Ramos (cell line): ENCODE results near the gene DENND10.
"Not testable (repeated sequence)": the region's sequence is repeated elsewhere in the genome, so short reads cannot be mapped to it uniquely, and the experiment has no call there.

ENCODE experiments used
- in situ Hi-C: fragments of 300-500 bp; cut with MboI; formaldehyde crosslinking; loops from one replicate; pipeline ENCODE4 v1.14.3; 2022; ENCODE audit warnings: low sequenced_read_pairs; ENCODE audit not compliant: unreplicated experiment

The DENND10 gene

DNA sequence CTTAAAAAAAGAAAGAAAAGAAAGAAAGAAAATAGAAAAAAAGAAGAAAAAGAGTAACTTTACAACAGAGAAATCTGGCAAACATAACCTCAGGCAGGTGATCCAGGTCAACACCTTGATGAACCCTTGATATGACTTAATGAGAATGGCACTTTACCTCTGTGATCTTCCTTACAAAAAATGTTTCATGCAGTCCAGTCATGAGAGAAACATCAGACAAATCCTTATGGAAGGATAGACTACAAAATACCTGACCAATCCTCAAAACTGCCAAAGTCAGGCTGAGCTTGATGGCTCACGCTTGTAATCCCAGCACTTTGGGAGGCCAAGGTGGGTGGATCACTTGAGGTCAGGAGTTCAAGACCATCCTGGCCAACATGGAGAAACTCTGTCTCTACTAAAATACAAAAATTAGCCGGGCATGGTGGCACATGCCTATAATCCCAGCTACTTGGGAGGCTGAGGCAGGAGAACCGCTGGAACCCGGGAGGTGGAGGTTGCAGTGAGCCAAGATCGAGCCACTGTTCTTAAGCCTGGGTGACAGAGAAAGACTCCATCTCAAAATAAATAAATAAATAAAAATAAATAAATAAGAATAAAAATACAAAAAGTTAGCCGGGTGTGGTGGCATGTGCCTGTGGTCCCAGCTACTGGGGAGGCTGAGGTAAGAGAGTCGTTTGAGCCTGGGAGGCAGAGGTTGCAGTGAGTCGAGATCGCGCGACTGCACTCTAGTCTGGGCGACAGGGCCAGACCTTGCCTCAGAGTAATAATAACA is 7.1 kb upstream of the DENND10 start:
- in situ Hi-C loops, result not testable (repeated sequence)

- in situ Hi-C loops, result no loop called here
Observed at GRCh38 chr10:119098576-119098975, 5.3 kb upstream of the DENND10 start.

GRCh38 chr10:119100434-119101238 is 3.3 kb upstream of the DENND10 start:
- in situ Hi-C loops, result no loop called here

- in situ Hi-C loops, result no loop called here
Observed at GRCh38 chr10:119101366-119102098, 2.4 kb upstream of the DENND10 start.

DNA sequence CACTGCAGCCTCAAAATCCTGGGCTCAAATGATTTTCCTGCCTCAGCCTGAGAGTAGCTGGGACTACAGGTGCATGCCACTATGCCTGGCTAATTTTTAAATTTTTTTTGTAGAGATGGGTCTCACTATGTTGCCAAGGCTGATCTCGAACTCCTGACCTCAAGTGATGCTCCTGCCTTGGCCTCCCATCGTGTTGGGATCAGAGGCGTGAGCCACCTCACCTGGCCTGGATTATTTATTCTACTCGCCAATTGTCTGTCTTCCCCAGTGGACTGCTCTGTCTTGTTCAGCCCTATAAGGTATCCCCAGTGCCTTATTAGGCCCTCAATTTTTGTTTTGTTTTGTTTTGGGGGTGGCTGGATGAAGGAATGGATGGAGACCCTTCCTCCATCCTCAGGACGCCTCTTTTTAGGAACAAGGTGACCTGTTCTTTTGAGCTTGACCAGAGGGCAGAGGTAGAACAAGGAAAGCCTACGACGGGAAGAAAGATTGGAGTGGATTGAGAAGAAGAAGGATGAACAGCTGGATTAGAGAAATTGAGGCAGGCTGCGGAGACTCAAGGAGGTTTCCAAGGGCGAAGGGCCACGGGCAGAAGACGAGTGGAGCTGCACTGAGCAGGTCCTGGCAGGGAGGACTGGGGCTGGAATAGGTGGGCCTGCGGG is 541 bp upstream of the DENND10 start:
- in situ Hi-C loops, result no loop called here

DNA sequence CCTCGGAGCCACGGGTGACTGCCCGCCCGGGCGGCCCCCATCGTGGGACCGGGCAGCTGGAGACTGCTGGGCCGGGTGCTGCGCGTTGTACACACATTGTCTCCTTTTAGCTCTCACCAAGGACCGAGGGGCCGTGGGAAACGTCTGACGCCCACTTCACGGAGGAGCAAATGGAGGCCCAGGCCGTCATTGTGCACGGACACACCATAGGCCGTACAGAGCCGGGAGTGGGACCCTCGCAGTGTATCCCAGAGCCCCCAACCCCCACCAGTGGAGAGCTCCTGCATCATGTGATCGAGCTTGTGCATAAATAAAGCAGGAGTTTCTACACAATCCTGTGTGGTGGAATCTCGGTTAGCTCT is 722 bp downstream of the DENND10 start:
- in situ Hi-C loops, result no loop called here

DNA sequence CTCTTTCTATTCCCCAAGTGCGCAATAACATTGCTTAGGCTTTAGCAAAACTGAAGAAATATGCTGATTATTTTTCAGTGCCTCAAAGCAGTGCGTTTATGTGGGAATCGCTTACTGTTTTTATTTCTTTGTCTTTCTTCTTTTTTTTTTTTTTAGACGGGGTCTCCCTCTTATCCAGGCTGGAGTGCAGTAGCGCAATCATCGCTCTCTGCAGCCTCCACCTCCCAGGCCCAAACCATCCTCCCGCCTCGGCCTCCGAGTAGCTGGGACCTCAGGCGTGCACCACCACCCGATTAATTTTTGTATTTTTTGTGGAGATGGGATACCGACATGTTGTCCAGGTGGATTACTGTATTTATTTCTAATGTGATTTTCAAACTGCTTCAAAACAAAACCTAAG is 1.2 kb downstream of the DENND10 start:
- in situ Hi-C loops, result no loop called here

- in situ Hi-C loops, result not testable (repeated sequence)
Observed at GRCh38 chr10:119105899-119106298, 2.0 kb downstream of the DENND10 start.

GRCh38 chr10:119107106-119107505 is 3.2 kb downstream of the DENND10 start:
- in situ Hi-C loops, result not testable (repeated sequence)

GRCh38 chr10:119107771-119108170 is 3.9 kb downstream of the DENND10 start:
- in situ Hi-C loops, result not testable (repeated sequence)

DNA sequence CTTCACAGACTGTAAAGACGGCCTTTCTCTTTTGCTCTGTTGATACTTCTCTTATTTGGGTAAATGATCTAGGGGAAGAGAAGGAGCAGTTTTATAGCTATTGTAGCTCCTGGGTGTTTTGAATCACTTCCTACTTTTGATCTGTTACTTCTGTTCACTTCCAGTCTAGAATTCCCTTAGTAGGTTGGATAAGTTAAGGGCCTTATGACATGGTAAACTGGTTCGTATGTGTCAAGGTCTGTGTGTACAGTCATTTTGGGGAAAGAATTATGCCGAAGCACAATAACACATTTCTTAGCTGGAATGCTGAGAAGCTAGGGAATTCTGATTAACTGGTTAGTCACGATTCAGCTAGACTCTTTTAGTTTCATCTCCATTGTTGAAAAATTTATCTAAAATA is 8.1 kb downstream of the DENND10 start:
- in situ Hi-C loops, result no loop called here

DNA sequence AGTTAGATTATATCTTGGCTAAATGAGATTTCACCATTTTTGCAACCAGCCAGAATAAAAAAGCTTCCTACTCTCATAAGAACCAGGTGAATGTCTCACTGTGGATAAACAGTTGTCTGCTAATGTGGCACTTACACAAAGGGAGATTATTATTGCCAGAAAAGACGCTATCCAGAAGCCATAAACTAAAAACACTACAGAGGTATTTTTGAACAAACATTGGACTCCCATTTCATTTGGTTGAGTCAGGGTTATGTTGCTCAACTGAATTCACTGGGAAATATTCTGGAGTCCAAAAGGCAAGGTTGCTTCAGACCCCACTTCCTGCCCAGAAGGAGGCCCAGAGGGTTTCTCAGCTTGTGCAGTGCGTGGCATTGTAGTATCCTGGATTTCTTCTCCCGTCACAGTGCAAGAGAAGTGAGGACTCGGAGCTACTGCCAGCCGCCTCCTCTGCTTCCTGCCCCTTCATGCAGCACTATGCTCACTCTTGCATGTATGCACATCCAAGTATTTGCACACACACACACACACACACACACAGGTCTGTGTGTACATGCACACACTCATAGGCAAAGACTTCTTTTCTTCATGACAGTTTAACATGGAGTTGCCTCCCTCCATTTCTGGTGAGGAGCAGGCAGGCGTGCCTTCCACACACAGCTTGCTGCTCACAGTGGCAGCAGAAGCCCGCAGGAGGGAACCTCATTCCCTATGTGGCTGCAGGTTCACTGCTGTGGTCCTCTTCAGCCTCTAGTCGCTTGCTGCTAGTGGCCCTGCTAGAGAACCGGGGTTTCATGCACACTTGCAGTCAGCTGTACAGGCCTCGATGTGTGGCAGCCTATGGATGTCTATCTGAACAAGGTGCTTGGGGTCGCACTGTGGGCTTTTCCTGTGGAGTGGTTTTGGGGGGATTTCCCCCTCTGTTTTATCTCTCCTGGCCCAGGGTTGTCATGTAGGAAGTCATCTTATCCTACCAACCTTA is 10.1 kb downstream of the DENND10 start:
- in situ Hi-C loops, result no loop called here

GRCh38 chr10:119115926-119116325 is 12.0 kb downstream of the DENND10 start:
- in situ Hi-C loops, result no loop called here

GRCh38 chr10:119116326-119116951 is 12.5 kb downstream of the DENND10 start:
- in situ Hi-C loops, result no loop called here

DNA sequence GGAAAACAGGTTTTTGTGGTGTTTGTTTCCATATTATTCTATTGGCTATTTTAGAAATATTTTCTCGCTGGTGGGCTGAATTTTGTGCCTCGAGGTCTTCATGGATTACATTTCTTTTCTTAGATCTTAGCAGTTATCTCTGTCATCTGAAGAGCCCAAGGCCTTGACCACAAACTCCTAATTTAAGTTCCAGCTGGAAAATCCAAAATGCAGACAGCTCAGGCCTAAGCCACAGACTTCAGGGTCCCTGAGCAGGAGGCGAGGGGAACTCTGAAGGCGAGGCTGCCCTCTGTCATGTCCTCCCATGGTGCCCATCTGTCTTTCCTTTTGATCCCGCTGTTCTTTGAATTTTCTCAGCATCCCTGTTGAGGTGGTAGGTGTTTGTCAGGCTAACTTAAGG is 14.3 kb downstream of the DENND10 start:
- in situ Hi-C loops, result no loop called here

- in situ Hi-C loops, result no loop called here
Observed at GRCh38 chr10:119119400-119119799, 15.5 kb downstream of the DENND10 start.

DNA sequence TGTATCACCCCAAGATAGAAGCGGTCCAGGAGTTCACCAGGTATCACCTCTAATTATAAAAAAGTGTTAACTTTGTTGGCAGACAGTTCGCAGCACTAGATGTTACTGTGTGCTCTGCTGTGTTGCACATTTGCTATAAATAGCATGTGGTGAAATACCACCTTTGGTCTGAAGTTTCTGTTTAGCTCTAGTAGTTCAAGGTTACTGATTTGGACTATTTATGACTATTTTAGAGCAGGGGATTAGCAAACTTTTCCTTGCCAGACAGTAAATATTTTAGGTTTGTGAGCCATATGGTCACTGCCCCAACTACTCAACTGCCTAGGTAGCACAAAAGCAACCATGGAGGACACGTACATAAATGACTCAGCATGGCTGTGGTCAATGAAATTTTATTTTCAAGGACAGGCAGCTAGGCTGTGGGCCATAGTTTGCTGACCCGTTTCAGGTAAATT is 16.5 kb downstream of the DENND10 start:
- in situ Hi-C loops, result no loop called here

DNA sequence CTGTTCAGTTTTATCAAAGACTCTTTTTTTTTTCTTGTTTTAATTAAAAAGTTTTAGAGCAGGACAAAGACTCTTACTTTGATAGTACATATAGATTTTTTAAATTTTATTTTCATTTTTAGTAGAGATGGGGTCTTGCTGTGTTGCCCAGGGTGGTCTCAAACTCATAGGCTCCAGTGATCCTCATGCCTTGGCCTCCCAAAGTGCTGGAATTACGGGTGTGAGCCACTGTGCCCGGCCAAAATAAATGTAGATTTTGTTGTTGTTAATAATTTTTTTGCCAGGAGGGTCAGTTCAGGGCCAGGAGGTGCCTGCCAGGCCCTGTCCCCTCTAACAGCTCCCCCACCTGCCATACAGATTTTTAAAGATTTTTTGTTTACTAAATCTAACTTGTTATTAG is 17.0 kb downstream of the DENND10 start:
- in situ Hi-C loops, result no loop called here

GRCh38 chr10:119125942-119126341 is 22.0 kb downstream of the DENND10 start:
- in situ Hi-C loops, result no loop called here
